ENCODE measurements around the gene REPIN1.

DNA sequence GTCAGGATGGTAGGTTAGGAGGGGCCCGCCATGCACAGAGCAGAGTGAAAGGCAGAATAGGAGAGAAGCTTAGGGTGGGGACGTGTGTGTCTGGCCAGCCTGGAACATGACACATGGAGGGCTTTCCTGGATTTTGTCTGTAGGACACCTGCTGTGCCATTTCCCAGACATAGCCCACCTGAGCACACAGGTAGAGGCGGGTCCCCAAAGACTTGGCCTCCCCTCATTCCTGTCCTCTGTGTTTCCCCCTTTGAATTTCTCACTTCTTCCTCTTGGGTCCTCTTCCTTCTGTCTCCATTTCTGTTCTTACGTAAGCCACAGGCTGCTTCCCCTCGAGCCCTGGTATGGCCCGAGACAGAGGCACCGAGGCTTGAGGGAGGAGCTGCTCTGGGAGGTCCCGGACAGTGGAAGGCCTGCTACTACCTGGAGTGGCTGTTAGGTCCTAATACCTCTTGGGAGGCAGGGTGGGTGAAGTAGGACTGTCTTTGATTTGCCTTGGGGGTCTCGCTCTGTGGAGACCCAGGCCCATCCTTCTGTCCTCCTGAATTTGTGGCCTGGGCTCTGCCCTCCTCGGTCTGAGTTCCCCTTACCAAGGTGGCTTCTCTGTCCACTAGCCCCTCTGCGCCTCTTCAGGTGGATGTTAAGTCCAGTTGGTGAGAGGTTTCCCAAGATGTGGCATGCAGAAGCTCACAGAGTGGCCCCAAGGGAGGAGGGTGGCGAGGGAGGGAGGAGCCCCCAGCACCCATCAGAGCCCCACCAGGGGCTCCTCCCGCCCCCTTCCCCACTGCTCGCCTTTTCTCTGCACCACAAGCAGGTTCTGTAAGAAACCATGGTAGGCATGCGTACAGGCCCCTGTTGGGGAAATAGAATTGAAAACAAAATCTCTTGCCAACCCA lies 16.0 kb downstream of the REPIN1 start:
- TF ChIP-seq CTCF (IDR thresholded peaks at IDR 0.05; ENCODE audit: poor library complexity) (no peak), EZH2 (IDR thresholded peaks at IDR 0.05; ENCODE audit: borderline replicate concordance) (no peak)
